Measurements from ENCODE around the gene MAP10. TPM values are rescaled to one million over a fixed set of nuclear protein-coding genes. Genes with fewer than 3 reads are reported as not detected.
"Not testable (repeated sequence)": the region's sequence is repeated elsewhere in the genome, so short reads cannot be mapped to it uniquely, and the experiment has no call there.

MAP10 gene
- total RNA-seq, 1 donor from 2014 or later, result 2.0 TPM

DNA sequence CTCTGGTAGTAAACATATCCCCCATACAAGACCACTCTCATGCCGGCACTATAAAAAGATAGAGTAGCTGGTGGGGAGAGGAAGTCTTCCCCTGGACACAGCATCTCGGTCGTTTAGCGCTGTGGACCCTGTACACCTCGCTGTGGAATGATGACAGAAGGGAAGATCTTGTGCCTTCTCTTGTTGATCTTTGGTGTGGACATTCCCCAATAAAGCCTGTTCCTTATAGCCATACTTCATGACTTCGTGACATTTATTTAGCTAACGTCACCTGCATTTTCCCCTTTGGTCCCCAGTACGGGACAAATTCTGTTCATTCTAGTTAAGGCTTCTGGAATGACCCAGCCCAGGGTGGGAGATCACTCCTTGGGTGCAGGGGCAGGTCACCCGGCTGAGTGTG is 24.9 kb upstream of the MAP10 start:
- H3K4me3 Mint-ChIP-seq, result no peak overlapping the region
- TF ChIP-seq, protein P1, sequence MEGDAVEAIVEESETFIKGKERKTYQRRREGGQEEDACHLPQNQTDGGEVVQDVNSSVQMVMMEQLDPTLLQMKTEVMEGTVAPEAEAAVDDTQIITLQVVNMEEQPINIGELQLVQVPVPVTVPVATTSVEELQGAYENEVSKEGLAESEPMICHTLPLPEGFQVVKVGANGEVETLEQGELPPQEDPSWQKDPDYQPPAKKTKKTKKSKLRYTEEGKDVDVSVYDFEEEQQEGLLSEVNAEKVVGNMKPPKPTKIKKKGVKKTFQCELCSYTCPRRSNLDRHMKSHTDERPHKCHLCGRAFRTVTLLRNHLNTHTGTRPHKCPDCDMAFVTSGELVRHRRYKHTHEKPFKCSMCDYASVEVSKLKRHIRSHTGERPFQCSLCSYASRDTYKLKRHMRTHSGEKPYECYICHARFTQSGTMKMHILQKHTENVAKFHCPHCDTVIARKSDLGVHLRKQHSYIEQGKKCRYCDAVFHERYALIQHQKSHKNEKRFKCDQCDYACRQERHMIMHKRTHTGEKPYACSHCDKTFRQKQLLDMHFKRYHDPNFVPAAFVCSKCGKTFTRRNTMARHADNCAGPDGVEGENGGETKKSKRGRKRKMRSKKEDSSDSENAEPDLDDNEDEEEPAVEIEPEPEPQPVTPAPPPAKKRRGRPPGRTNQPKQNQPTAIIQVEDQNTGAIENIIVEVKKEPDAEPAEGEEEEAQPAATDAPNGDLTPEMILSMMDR (conservative IDR thresholded peaks at IDR 0.05), result no peak
- H3K9me3 Mint-ChIP-seq, result no peaks in the 10 kb centered on the region
- H3K27me3 Mint-ChIP-seq, result no peaks in the 10 kb centered on the region
- no peaks in the 10 kb centered on the region for H3K36me3 Mint-ChIP-seq
- H3K27ac Mint-ChIP-seq, result no peak overlapping the region
- no peak for DNase-seq (ENCODE audit: extremely low spot score, unreplicated experiment)
- H3K4me1 Mint-ChIP-seq (ENCODE audit: unreplicated experiment), result no peaks in the 10 kb centered on the region

DNA sequence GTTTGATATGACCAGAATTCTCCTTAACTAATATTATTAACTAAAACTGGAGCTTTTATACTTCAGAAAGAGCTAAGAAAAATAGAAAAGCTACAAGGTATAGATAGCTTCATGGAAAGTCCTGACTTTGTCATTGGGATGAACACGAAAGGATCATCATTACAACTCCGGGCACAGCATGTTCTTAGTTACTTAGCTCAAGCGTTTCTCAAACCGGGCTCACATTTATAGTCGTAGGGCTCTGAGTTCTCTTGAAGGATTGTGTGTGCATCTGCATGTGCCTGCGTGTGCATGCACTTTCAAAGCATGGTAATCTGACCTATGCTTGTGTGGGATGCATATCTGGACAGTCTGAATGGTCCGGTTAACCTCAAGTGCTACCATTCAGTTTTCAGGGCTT is 20.4 kb upstream of the MAP10 start:
- H3K9me3 Mint-ChIP-seq, result no peaks in the 10 kb centered on the region
- no peak overlapping the region for H3K4me3 Mint-ChIP-seq
- no peaks in the 10 kb centered on the region for H3K36me3 Mint-ChIP-seq
- TF ChIP-seq, protein P1 (conservative IDR thresholded peaks at IDR 0.05), result no peak
- DNase-seq (ENCODE audit: extremely low spot score, unreplicated experiment), result no peak
- no peaks in the 10 kb centered on the region for H3K27me3 Mint-ChIP-seq
- no peak overlapping the region for H3K27ac Mint-ChIP-seq
- no peaks in the 10 kb centered on the region for H3K4me1 Mint-ChIP-seq (ENCODE audit: unreplicated experiment)

DNA sequence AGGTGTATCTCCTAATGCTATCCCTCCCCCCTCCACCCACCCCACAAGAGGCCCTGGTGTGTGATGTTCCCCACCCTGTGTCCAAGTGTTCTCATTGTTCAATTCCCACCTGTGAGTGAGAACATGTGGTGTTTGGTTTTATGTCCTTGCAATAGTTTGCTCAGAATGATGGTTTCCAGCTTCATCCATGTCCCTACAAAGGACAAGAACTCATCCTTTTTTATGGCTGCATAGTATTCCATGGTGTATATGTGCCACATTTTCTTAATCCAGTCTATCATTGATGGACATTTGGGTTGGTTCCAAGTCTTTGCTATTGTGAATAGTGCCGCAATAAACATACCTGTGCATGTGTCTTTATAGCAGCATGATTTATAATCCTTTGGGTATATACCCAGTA is 19.6 kb upstream of the MAP10 start:
- DNase-seq (ENCODE audit: extremely low spot score, unreplicated experiment); H3K4me3 Mint-ChIP-seq; H3K36me3 Mint-ChIP-seq; H3K27me3 Mint-ChIP-seq; H3K4me1 Mint-ChIP-seq (ENCODE audit: unreplicated experiment); H3K9me3 Mint-ChIP-seq; H3K27ac Mint-ChIP-seq: not testable (repeated sequence)

DNA sequence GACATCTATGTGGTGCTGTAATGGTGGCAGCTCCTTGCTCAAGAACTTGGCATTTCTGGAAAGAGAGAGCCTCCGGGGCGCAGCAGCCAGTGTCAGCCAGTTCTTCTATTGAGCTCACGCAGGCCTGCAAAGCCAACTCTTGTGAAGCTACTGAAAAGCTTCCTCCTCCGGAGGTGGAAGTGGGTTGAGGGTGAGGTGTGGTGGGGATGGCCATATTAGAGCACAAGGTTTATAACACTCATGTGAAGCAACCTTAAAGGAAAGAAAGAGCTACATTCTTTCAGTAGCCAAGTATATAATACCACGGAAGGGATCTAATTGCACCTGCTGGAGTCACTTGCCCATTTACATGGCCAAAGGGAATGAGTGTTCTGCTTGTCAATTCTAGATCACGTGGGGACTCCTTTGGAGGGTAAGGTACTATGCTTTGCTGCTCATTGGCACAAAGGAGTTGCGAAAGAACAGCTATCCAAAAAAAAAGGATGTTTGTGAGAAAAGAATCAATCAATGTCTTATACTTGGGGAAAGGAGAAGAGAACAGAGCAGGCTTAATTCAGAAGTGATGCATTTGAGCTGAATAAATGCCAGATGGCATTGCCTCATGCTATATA is 18.3 kb upstream of the MAP10 start:
- no peak for DNase-seq (ENCODE audit: extremely low spot score, unreplicated experiment)
- Mint-ChIP-seq H3K4me3 (no peak overlapping the region), H3K4me1 (ENCODE audit: unreplicated experiment) (no peaks in the 10 kb centered on the region), H3K9me3 (no peaks in the 10 kb centered on the region), H3K27ac (no peak overlapping the region), H3K27me3 (no peaks in the 10 kb centered on the region), H3K36me3 (no peaks in the 10 kb centered on the region)
- TF ChIP-seq, protein P1 (conservative IDR thresholded peaks at IDR 0.05), result no peak

DNA sequence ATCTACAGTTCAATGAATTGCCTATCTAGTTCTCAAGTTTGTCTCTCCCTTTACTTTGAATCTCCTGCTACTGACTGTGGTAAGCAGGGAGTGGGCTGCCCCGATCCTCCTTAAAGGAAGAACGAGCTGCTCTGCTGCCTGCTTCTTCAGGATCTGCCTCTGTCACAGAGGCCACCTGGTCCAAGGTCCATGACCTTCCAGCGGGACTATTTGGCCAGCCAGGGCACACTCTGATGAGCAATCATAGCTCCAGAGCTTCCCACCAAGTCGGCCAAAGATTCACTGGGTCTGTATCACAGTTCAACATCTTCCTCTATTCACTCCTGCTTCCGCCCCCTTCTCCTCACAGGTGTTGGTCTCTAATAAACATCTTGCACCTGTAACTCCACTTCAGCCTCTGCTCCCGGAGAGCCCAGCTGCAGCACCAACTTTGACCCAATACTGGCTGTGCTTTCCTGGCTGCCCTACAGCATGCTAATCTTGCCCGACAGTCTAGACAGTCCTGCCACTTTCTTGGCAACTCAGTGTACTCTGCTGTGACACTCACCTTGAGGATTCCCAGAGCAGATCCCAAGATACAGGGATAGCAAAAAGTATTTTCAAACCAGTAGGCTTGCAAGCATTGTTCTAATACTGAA is 16.9 kb upstream of the MAP10 start:
- no peaks in the 10 kb centered on the region for H3K27me3 Mint-ChIP-seq
- no peak overlapping the region for H3K4me3 Mint-ChIP-seq
- TF ChIP-seq, protein P1 (conservative IDR thresholded peaks at IDR 0.05), result no peak

DNA sequence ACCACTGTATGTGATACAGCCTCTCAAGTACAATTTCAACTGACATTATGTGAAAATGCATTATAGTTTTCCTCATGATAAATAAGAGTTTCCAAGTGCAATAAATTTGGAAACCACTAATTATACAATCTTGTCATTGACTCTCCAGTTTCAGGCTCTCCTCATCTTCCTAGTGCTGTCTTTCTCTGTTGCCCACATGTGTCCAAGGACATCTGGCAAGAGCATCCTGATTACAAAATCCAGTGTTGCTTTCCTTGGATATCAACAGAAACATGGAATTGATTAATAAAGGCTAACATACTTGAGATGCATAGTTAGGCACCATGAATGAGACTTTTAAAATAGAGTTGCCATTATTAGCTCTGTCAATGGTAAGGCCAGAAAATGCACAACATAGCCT is 15.6 kb upstream of the MAP10 start:
- no peak for DNase-seq (ENCODE audit: extremely low spot score, unreplicated experiment)
- no peak overlapping the region for H3K4me3 Mint-ChIP-seq
- no peak overlapping the region for H3K27ac Mint-ChIP-seq
- no peaks in the 10 kb centered on the region for H3K27me3 Mint-ChIP-seq
- TF ChIP-seq, protein P1 (conservative IDR thresholded peaks at IDR 0.05), result no peak
- H3K36me3 Mint-ChIP-seq, result no peaks in the 10 kb centered on the region
- H3K9me3 Mint-ChIP-seq, result no peaks in the 10 kb centered on the region
- peaks cover 14% of the 10 kb centered on the region for H3K4me1 Mint-ChIP-seq (ENCODE audit: unreplicated experiment)

More for the DNA sequence above, 16.9 kb upstream of the MAP10 start:
- no peaks in the 10 kb centered on the region for H3K36me3 Mint-ChIP-seq
- H3K9me3 Mint-ChIP-seq, result no peaks in the 10 kb centered on the region
- DNase-seq (ENCODE audit: extremely low spot score, unreplicated experiment), result no peak
- H3K4me1 Mint-ChIP-seq (ENCODE audit: unreplicated experiment), result peaks cover 5% of the 10 kb centered on the region
- H3K27ac Mint-ChIP-seq, result no peak overlapping the region
